MCF 10A (cell line): ENCODE data around the gene ANGPTL2. TPM values are rescaled to one million over a fixed set of nuclear protein-coding genes. Genes with fewer than 3 reads are reported as not detected.

Experiments
- BruUV-seq: library from RNA; stranded (reverse); fragments of 400-500 nt; replicated peaks from 2 replicates; lab custom pipeline; 2021; lab: Mats Ljungman, UMichigan
- CTCF ChIA-PET: fragments of 300-600 bp; sonication (Branson Sonifier 250); formaldehyde crosslinking; extraction: SDS; loops from one replicate; lab custom pipeline; 2021; ENCODE audit warnings: antibody characterized with exemption, inconsistent platforms; lab: Yijun Ruan, JAX
- POLR2A ChIA-PET: fragments of 300-600, 350-650 bp; sonication (Branson Sonifier 250); formaldehyde crosslinking; extraction: SDS; loops from one replicate; lab custom pipeline; 2020; ENCODE audit warnings: antibody characterized with exemption, inconsistent platforms; lab: Yijun Ruan, JAX
- DNase-seq: peaks from one replicate; pipeline ENCODE4 v3.0.0-alpha.2; 2018; ENCODE audit not compliant: unreplicated experiment
- H3K27ac Mint-ChIP-seq: one replicate; pipeline ENCODE4 v1.8.0; 2022; ENCODE audit warnings: mild to moderate bottlenecking, low read depth, mixed read lengths; ENCODE audit not compliant: unreplicated experiment
- H3K27me3 Mint-ChIP-seq: one replicate; pipeline ENCODE4 v1.8.0; 2022; ENCODE audit warnings: mixed read lengths; ENCODE audit not compliant: insufficient read depth, unreplicated experiment
- H3K36me3 Mint-ChIP-seq: one replicate; pipeline ENCODE4 v1.8.0; 2022; ENCODE audit warnings: mild to moderate bottlenecking, moderate library complexity, mixed read lengths; ENCODE audit not compliant: insufficient read depth, unreplicated experiment
- H3K4me1 Mint-ChIP-seq: one replicate; pipeline ENCODE4 v1.8.0; 2022; ENCODE audit warnings: mixed read lengths; ENCODE audit not compliant: insufficient read depth, unreplicated experiment
- H3K4me3 Mint-ChIP-seq: one replicate; pipeline ENCODE4 v1.8.0; 2022; ENCODE audit warnings: mild to moderate bottlenecking, moderate library complexity, mixed read lengths; ENCODE audit not compliant: unreplicated experiment
- H3K9me3 Mint-ChIP-seq: one replicate; pipeline ENCODE4 v1.8.0; 2022; ENCODE audit warnings: mixed read lengths; ENCODE audit not compliant: unreplicated experiment
- intact Hi-C: fragments of 100-400 bp; cut with micrococcal nuclease; formaldehyde crosslinking; loops from 2 replicates; pipeline ENCODE4 v1.14.1; 2022
- total RNA-seq: library from RNA; stranded (reverse); gene quantifications from 2 replicates; pipeline ENCODE4 v1.2.3, GENCODE V29; 2022
- TF ChIP-seq, protein P1 (sequence below): fragments of 200-600 bp; IDR thresholded peaks from one replicate; pipeline ENCODE4 v1.8.0; 2022; ENCODE audit warnings: antibody characterized with exemption, mild to moderate bottlenecking; ENCODE audit not compliant: unreplicated experiment

The ANGPTL2 gene
- total RNA-seq, 1 experiment from 2014 or later, result not detected

DNA sequence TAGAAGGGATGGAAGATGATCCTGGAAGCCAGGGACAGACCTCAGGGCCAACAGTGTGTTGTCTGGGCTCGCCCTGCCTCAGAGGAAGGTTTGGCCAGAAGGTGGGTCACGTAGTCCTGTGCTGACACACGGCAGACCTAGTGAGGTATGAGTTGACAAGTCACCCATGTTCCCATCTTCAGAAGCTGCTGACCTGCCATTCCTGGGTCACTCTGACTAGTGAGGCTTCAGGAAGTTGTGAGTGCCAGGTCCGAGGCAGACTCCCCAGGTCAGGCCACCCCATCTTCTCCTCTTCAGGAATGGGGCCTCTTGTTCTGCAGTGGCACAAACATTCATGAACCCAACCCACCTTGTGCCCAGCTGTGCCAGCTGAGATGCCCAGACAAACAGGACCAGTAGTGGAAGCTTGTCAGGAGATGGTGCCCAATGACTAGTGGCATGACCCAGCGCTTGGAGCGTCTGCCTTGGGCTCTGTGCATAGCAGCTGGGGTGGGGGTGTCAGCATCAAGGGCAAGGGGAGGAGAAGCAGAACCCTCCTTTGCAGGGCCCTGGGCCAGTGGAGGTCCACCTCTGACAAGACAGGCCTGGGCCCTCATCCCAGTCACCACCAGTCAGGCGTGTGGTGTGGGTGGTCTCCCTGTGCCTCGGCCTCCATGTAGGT lies 16.8 kb upstream of the ANGPTL2 start:
- no peaks in the 10 kb centered on the region for H3K9me3 Mint-ChIP-seq
- TF ChIP-seq, protein P1, sequence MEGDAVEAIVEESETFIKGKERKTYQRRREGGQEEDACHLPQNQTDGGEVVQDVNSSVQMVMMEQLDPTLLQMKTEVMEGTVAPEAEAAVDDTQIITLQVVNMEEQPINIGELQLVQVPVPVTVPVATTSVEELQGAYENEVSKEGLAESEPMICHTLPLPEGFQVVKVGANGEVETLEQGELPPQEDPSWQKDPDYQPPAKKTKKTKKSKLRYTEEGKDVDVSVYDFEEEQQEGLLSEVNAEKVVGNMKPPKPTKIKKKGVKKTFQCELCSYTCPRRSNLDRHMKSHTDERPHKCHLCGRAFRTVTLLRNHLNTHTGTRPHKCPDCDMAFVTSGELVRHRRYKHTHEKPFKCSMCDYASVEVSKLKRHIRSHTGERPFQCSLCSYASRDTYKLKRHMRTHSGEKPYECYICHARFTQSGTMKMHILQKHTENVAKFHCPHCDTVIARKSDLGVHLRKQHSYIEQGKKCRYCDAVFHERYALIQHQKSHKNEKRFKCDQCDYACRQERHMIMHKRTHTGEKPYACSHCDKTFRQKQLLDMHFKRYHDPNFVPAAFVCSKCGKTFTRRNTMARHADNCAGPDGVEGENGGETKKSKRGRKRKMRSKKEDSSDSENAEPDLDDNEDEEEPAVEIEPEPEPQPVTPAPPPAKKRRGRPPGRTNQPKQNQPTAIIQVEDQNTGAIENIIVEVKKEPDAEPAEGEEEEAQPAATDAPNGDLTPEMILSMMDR, result no peak

DNA sequence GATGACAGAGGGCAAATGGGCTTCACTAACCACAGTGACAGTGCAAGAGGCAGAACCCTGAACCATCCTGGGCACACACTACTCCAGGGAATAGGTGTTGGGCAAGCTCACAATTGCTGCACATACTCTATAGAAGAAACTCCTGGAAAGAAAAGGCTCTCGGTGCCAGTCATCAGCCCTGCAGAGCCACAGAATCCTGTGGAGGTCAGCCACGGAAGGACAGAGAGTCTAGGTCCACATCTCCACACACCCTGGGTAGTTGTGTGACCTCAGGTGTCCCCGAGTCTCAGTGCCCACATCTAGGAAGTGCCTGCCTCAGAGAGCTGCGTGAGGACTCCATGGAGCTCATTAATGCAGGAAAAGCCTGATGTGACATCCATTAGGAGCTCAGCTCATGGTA lies 16.0 kb upstream of the ANGPTL2 start:
- Mint-ChIP-seq H3K27me3 (peaks cover 14% of the 10 kb centered on the region), H3K36me3 (no peaks in the 10 kb centered on the region), H3K9me3 (no peaks in the 10 kb centered on the region), H3K4me1 (no peaks in the 10 kb centered on the region), H3K27ac (no peak overlapping the region), H3K4me3 (no peak overlapping the region)
- DNase-seq, result no peak
- no TSS peak for BruUV-seq
- intact Hi-C loops, result no loop called here
- TF ChIP-seq, protein P1, result no peak
- POLR2A ChIA-PET, result no interaction called here
- CTCF ChIA-PET, result interaction anchor here (1.0 kb wide), 1 partner anchor 60 kb away, joined by 4 read pairs; no protein-coding TSS in a partner anchor

More for the DNA sequence above, 16.8 kb upstream of the ANGPTL2 start:
- no TSS peak for BruUV-seq
- ChIA-PET CTCF (interaction anchor here (1.0 kb wide), 1 partner anchor 59 kb away, joined by 4 read pairs; no protein-coding TSS in a partner anchor), POLR2A (no interaction called here)
- H3K4me3 Mint-ChIP-seq, result no peak overlapping the region
- intact Hi-C loops, result no loop called here
- H3K4me1 Mint-ChIP-seq, result no peaks in the 10 kb centered on the region
- no peak overlapping the region for H3K27ac Mint-ChIP-seq
- H3K36me3 Mint-ChIP-seq, result no peaks in the 10 kb centered on the region
- DNase-seq, result no peak
- H3K27me3 Mint-ChIP-seq, result peaks cover 14% of the 10 kb centered on the region

DNA sequence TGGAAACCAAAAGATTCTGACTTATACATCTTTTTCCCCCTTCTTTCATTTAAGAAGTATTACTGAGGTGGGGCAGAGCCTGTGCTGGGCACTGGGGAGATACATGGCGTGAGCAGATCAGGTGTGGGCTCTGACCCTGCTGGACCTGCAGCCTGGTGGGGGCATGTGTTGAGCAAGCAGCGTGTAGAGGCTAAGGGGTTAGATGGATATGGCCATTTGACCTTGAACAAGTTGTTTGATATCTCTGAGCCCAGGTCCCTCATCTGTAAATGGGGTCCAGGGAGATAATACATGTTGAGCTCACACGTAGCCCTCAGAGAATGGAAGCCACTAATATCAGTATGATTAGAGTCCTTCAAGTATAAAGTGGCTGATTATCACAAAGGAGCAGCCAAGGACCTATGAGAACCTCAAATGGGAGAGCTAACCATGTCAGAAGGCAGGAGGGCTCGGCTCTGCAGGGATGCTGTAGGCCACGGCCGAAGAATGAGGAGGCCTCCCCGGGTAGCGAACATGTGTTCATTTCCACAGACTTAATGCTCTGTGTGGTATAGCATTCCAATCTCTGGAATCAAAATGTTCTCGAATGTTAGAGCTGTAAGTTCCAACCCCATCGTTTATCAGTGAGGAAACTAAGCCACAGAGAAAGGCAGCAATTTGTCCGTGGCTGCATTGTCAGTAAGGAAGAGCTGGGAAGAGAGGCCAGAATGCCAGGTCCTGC lies 15.4 kb upstream of the ANGPTL2 start:
- TF ChIP-seq, protein P1, result no peak
- H3K9me3 Mint-ChIP-seq, result no peaks in the 10 kb centered on the region
- H3K4me3 Mint-ChIP-seq, result no peak overlapping the region
- H3K27me3 Mint-ChIP-seq, result peaks cover 14% of the 10 kb centered on the region
- no peak overlapping the region for H3K27ac Mint-ChIP-seq
- intact Hi-C loops, result no loop called here
- ChIA-PET POLR2A (interaction anchor here (0.6 kb wide), 1 partner anchor 83 kb away, joined by 3 read pairs; no protein-coding TSS in a partner anchor), CTCF (interaction anchor here (0.5 to 1.0 kb wide), 2 partner anchors 61 to 173 kb away, joined by 3 to 4 read pairs; no protein-coding TSS in a partner anchor)
- BruUV-seq, result no TSS peak
- DNase-seq, result no peak
- H3K4me1 Mint-ChIP-seq, result no peaks in the 10 kb centered on the region
- no peaks in the 10 kb centered on the region for H3K36me3 Mint-ChIP-seq
